GM19328 (cell line): ENCODE data around the gene DYSF.

Experiments
- ATAC-seq: cut with Tn5 transposase; IDR thresholded peaks from one replicate; pipeline ENCODE4 v1.9.1; 2021; ENCODE audit warnings: mild to moderate bottlenecking, moderate library complexity; ENCODE audit not compliant: unreplicated experiment

Gene DYSF

DNA sequence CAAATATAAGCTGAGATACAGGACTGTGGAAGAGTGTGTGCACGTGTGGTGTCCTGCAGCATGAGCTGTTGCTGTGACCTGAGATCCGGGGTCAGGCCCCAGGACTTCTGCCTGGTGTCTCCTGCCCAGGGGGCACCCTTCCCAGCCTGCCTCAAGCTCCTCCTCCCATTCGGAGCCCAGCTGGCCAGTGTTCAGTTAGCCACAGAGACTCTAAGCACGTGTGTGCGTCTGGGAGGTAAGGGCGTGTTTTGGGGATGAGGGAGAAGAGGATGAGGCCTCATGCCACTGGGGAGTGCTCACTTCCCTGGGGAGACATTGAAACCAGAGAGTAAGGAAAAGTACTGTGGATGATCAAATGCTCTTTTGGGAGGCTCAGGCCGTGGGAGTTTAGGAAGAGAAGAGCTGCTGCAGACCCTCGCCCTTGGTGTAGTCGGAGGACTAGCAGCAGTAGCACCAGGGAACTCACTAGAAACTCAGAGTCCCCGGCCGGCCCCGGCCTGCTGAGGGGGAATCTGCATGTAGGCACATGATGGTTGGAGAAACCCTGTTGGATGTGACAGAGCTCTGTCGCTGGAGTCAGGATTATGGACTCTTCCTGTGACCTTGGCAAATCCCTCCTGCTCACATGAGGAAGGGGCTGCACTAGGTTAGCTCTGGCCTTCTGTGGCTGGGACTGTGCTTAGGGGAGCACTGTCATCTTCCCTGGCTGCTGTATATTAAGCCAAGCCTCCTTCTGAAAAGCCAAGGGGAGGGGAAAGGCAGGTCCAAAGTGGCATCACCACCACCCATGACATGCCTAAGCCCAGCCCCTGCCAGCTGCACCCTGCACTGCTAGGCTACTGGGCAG, 231.1 kb downstream of the DYSF start:
- ATAC-seq: no peak

DNA sequence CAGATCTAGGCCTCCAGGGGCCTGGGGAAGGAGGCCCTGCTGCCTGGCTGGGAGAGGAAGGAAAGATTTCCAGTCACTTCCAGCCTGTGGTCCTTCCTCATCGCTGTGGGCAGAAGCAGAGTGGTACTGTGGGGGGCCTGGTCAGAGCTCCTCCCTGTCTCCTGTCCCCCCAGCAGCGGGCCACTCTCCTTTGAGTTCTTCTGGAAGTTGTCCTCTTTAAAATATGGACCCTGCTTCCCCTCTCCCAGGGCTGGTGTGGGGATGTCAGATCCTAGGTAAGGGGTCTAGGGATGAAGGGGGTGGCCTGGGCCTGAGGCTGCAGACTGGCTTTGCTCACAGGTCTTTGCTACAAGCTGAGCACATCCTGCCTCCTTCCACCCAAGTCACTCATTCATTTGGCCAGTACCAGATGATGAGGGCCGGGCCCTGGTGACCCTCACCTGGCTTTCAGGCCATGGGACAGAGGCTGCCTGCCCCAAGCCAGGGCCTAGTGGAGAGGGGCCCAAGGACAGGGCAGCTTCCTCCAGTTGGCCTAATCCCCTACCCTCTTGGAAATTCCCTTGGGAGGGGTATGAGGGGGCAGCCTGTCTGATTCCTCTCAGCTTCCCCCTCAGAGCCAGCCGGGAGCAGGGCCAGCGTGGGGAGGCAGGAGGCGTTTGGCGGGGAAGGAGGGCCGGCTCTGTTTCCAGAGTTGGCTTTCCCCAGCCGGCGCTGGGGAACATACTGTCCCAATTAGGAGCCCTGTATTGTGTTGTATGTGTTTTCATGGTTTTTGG, 231.9 kb downstream of the DYSF start:
- ATAC-seq: no peak

DNA sequence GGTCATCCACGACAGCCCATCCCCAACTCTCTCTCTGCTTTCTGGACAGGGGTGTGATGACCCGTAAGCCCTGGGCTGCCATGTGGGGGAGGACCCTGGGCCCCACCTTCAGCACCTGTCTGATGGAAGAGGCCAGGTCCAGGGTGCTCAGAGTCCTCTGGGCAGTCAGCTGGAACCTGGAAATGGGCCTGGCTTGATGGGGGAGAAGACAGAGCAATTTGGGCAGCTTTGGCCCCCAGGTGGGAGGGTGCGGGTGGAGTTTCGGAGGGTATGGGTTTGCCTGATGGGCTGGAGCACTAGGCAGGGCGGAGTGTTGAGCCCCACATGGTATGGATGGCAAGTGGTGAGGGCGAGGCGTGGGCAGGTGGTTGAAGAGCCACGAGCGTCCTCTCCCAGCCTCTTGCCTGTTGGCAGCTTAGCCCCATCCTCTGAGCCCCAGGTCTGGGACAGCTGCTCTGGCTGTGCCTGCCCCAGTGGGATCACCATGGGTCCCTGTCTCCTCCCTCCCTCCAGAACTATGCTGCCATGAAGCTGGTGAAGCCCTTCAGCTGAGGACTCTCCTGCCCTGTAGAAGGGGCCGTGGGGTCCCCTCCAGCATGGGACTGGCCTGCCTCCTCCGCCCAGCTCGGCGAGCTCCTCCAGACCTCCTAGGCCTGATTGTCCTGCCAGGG, 232.7 kb downstream of the DYSF start:
- ATAC-seq: no peak

DNA sequence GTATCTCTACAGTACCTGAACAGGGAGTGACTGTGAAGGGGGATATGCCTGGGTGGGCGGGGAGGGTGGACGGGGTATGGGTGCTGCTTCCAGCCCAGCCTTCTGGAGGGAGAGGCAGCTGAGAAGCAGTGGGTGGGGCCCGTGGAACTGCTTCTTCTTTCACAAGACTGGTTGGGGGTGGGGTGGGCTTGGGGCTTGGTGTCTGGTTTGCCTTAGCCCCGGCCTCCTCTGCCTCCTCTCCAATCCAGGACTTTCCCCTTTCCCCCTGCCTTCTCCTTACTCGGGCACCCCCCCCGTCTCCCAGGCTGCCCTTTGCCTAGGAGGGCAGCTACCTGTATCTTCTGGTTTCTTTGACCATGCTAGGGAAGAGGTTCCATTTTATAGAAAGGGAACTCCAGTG, 233.4 kb downstream of the DYSF start:
- no peak for ATAC-seq

GRCh38 chr2:71687412-71687811, 234.1 kb downstream of the DYSF start:
- no peak for ATAC-seq

DNA sequence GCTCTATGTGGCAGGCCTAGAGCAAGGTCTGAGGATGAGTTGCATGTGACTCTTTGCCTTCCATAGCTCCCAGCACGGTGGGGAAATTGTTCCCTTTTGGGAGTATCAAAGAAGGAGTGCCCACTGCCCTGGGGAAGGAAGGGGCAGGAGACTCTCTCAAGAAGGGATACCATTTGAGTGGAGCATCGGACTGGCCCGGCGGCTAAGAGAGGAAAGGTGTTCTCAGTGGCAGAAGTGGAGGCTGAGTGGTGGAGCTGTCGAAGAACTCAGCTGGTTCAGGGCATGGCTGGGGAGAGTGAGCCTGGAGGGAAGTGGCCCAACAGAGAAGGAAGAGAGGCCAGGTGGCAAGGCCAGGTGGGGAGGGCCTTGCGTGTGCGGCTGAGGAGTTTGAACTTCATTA, 235.2 kb downstream of the DYSF start:
- no peak for ATAC-seq

DNA sequence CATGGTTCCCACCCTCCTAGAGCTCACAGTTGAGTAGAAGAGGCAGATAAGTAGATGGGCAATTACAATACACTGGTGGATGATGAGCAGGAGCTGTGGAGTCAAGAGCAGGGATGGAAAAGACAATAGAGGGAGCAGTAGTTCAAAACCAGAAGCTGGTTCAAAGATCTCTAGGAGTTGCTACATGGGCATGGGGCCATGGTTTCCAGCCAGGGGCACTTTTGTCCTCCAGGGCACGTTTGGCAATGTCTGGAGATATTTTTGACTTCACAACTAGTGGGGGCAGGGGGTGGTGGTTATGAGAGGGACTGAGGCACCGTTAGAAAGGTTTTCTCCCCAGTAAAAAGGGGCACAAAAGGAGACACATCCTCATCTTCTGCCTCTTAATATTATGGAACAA, 236.0 kb downstream of the DYSF start:
- ATAC-seq: no peak

DNA sequence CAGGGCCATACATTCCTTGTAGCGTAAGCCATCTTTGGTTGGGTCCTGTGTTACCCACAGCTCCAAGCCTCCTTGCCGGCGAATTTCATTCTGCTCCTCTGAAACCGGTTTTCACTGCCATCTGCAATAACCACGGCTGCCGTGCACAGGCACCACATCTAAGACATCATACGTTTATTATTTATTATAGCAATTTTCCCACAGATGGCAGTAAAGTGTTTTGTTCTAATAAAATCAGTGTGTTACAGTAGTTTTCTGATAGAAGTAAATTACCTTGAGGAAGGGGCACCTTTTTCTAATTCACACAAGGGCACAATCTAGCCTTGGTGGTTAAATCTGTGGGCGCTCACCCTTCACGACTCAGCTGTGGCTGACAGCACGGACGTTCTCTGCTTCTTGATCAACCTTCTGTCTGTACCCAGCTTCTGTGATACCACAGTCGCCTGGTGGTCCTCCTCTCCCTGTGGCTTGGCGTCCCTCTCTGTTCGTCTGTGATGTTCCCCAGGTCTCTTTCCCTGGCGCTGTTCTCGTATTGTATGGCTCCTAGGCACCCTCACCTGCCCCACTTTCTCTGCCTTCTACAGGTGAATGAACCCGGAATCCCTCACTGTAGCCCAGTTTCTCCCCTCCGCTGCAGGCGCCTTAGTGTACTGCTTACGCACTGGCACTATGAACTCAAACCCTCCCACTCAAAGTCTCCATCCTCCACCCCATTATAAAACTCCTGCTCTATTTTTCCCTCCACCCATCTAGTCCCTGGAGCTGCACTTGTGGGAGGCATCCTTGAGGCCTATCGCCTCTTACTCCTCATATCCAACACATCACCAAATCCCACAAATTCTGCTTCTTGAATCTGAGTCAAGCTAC, 236.8 kb downstream of the DYSF start:
- no peak for ATAC-seq

DNA sequence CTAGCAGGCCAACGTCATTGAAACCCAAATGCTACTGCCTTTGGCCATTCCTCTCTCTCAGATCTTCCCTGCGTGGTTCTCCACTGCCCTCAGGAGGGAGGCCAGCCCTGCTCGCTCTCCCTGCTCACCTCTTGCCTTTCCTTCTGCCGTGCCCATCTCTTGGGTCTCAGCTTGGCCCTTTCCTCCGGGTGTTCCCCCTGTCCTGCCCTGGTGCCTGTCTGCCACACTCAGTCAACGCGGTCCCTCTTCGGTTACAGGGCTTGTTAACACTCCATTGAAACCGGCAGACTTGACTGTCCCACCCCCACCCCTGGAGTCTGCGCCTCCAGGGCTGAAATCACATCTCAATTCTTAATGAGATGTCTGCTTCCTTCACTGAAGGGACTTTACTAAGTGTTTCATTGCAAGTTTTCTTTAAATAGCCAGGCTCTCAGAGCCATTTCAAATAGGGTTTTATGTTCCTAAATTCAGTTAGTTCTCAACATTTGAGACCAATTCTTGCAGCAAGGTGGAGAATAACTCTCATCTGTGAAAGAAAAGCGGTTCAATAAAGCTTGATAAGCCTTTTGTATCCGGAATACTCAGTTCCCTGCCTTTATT, 237.6 kb downstream of the DYSF start:
- no peak for ATAC-seq

DNA sequence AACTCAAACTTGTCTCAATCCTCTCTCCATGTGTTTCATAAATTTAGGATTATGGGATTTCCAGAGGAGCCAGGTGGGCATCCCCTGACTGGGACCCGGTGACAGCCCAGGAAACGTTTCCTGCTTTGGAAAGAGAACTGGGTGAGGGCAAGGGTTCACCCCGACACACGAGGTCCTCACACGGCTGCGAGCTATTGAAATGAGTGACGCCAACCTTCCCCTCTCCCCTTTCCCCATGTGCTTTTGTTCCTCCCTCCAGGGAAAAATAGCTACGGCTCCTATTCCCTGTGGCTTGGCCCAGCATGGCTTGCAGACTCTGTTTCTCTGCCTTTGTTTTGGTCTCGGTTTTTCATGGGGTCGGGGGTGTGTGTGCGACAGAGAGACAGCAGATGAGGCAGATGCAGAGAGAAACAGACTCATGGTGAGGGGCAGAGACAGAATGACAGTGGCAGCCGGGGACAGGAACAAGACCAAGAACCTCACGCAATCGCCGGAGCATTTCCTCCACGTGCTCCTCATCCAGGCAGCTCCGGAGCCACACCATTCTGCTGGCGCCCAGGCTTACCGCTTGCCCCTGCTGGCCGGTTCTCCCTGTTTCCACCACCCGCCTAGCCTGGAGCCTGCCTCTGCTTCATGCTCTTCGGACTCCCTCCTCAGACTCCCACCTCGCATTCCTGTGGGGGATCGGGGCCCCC, 238.5 kb downstream of the DYSF start:
- ATAC-seq: no peak

DNA sequence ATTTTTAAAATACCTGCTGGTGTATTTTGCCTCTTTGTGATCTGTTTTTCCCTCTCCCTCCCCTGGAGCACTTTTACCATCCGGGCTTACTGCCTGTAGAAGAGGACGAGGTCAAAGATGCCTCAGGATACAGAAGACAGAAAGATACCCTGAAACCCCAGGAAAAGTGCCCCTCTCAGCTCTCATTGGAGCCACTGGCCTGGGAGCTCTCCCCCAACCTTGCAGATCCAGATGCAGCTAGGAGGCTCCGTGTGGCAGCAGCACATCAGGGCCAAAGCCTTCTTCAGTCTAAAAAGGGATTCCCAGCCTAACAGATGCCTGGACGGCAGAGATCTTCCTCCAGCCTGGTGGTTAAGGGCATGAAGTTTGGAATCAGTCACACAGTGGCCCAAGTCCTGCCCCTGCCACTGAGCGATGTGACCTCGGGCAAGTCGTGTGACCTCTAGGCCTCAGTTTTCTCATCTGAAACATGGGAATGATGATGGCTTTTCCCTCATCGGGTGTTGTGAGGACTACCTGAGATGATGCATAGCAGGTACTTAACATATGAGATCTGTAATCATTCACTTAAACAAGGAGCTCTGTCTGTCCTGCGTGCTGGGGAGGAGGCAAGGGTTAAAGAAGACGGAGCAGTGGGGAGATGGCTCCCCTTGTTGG, 239.4 kb downstream of the DYSF start:
- ATAC-seq: no peak

GRCh38 chr2:71693286-71694270, 240.2 kb downstream of the DYSF start:
- no peak for ATAC-seq

DNA sequence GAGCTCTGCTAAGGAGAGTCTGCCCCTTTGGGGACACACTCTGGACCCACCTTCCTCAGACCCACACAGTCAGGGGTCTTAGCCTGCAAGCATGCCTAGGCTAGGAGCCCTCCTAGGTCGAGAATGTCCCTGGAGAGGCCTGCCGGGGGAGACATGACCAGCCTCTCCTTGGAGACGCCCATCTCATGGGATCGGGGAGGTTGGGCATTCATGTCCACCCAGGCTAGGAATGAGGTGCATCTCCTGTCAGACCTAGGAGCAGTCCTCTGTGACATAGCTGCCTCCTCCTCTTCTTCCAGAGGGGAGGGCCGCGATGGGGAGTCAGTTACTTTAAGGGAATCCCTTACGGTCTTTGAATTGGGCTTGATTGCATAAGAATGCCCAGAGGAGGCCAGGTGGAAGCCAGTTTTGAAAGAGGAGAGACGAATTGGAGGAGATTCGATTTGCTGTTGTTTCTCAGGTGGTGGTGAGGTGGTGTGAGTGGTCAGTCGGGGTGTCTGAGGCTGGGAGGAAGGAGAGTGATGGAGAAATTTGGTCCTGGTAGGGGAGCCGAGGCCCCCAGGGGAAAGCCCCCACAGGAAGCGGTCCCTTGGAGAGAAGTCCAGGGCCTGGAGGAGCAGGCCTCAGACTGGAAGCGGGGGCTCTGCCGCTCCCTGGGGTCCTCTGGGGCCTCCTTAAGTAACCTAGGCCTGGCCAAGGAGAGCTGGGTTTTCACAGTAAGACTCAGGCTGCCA, 241.3 kb downstream of the DYSF start:
- ATAC-seq: no peak

GRCh38 chr2:71695235-71696120, 242.1 kb downstream of the DYSF start:
- ATAC-seq: no peak

DNA sequence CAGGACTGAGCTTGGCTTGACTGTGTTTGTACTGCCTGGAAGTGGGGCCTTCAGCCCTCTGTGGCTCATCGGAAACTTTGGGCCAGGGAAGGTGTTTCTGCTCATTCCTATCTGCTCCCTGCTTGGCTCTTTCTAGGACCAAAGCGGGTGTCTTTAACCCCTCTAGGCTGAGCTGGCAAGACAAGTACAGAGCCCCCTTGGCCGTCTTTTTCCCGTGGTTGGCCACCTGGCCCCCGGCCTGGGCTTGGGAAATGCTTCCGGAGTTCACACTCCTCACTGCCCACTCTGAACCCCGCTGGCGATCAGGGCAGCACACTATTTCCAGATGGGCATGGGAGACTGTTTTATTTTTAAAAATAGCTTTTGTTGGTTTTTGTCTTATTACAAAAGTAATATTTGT, 243.0 kb downstream of the DYSF start:
- ATAC-seq: no peak
